H4 (cell line): ENCODE results near the gene PADI4. TPM values are rescaled to one million over a fixed set of nuclear protein-coding genes. Genes with fewer than 3 reads are reported as not detected.
"Not testable (repeated sequence)": the region's sequence is repeated elsewhere in the genome, so short reads cannot be mapped to it uniquely, and the experiment has no call there.

Experiments used
- DNase-seq: peaks from one replicate; pipeline ENCODE4 v3.0.0-alpha.2; 2015; ENCODE audit warnings: low spot score
- total RNA-seq: library from RNA; depleted of rRNA; stranded (reverse); fragments of >200 nt; shearing (Covaris generic); gene quantifications from 2 replicates; pipeline ENCODE4 v1.2.3, GENCODE V29; 2014; rRNA removed

PADI4 gene
- total RNA-seq, 1 experiment from 2014 or later: 0.27 TPM

GRCh38 chr1:17381161-17381560, 73.2 kb downstream of the PADI4 start:
- no peak for DNase-seq

- DNase-seq: no peak
Observed at GRCh38 chr1:17392199-17392740, 84.3 kb downstream of the PADI4 start.

GRCh38 chr1:17393230-17393629, 85.2 kb downstream of the PADI4 start:
- DNase-seq: no peak

GRCh38 chr1:17397910-17398695, 90.1 kb downstream of the PADI4 start:
- no peak for DNase-seq

GRCh38 chr1:17400725-17401341, 92.8 kb downstream of the PADI4 start:
- DNase-seq: no peak

GRCh38 chr1:17401841-17402240, 93.8 kb downstream of the PADI4 start:
- no peak for DNase-seq

GRCh38 chr1:17403081-17403480, 95.1 kb downstream of the PADI4 start:
- peak; percentile 32 for DNase-seq

GRCh38 chr1:17404034-17404684, 96.2 kb downstream of the PADI4 start:
- DNase-seq: no peak

GRCh38 chr1:17404820-17405219, 96.8 kb downstream of the PADI4 start:
- DNase-seq: no peak

- DNase-seq: peak; percentile 58
Observed at GRCh38 chr1:17405898-17406759, 98.1 kb downstream of the PADI4 start.

GRCh38 chr1:17406760-17407475, 98.9 kb downstream of the PADI4 start:
- DNase-seq: not testable (repeated sequence)

- DNase-seq: not testable (repeated sequence)
Observed at GRCh38 chr1:17407786-17408514, 100.0 kb downstream of the PADI4 start.

- no peak for DNase-seq
Observed at GRCh38 chr1:17409391-17409811, 101.4 kb downstream of the PADI4 start.

GRCh38 chr1:17412093-17412870, 104.3 kb downstream of the PADI4 start:
- no peak for DNase-seq

Other genes with a start within 250 kb of the PADI4 start
- 0.08 and 0.12 TPM in 2 replicates for gene PADI2, start 188.7 kb upstream of the PADI4 start, total RNA-seq
- gene PADI1, start 103.1 kb upstream of the PADI4 start, total RNA-seq: 0.02 and 1.0 TPM in 2 replicates
- gene PADI3, start 59.1 kb upstream of the PADI4 start, total RNA-seq: 5.7 and 6.0 TPM in 2 replicates
- gene PADI6, start 64.0 kb downstream of the PADI4 start, total RNA-seq: 0.04 TPM in 1 of 2 replicates, not detected in the other
- gene RCC2, start 131.5 kb downstream of the PADI4 start, total RNA-seq: 55.6 and 60.0 TPM in 2 replicates
- 2.6 and 4.1 TPM in 2 replicates for gene ARHGEF10L, start 231.5 kb downstream of the PADI4 start, total RNA-seq